Midbrain (tissue), 1 donor: ENCODE data around the gene ZRANB3.
"Not testable (repeated sequence)": the region's sequence is repeated elsewhere in the genome, so short reads cannot be mapped to it uniquely, and the experiment has no call there.

ENCODE experiments used
- DNase-seq: peaks from one replicate; lab custom pipeline; 2025; lab: John Stamatoyannopoulos, UW

ZRANB3 gene

GRCh38 chr2:135124924-135125886 lies 405.8 kb downstream of the ZRANB3 start:
- no peak for DNase-seq

- not testable (repeated sequence) for DNase-seq
Observed at GRCh38 chr2:135121658-135122039, 409.4 kb downstream of the ZRANB3 start.

GRCh38 chr2:135121016-135121657 lies 409.9 kb downstream of the ZRANB3 start:
- DNase-seq, result no peak

- DNase-seq, result no peak
Observed at GRCh38 chr2:135119582-135119981, 411.4 kb downstream of the ZRANB3 start.

GRCh38 chr2:135113322-135113721 lies 417.7 kb downstream of the ZRANB3 start:
- DNase-seq, result no peak

GRCh38 chr2:135105513-135106316 lies 425.3 kb downstream of the ZRANB3 start:
- DNase-seq, result not testable (repeated sequence)

- DNase-seq, result no peak
Observed at GRCh38 chr2:135103843-135104242, 427.2 kb downstream of the ZRANB3 start.

- no peak for DNase-seq
Observed at GRCh38 chr2:135099802-135100483, 431.1 kb downstream of the ZRANB3 start.

GRCh38 chr2:135097532-135098231 lies 433.3 kb downstream of the ZRANB3 start:
- DNase-seq, result no peak

GRCh38 chr2:135096665-135097446 lies 434.2 kb downstream of the ZRANB3 start:
- DNase-seq, result no peak

- DNase-seq, result no peak
Observed at GRCh38 chr2:135095591-135095990, 435.4 kb downstream of the ZRANB3 start.

- DNase-seq, result no peak
Observed at GRCh38 chr2:135094508-135094907, 436.5 kb downstream of the ZRANB3 start.

- DNase-seq, result no peak
Observed at GRCh38 chr2:135093670-135094330, 437.2 kb downstream of the ZRANB3 start.

GRCh38 chr2:135093193-135093592 lies 437.8 kb downstream of the ZRANB3 start:
- no peak for DNase-seq

- no peak for DNase-seq
Observed at GRCh38 chr2:135091681-135092080, 439.3 kb downstream of the ZRANB3 start.

- DNase-seq, result not testable (repeated sequence)
Observed at GRCh38 chr2:135089597-135089996, 441.4 kb downstream of the ZRANB3 start.
